ENCODE measurements around the gene PDE10A. TPM values are rescaled to one million over a fixed set of nuclear protein-coding genes. Genes with fewer than 3 reads are reported as not detected.

The PDE10A gene
- total and polyA plus RNA-seq, 9 of the 15 experiments (the other 6 are each of a cell fraction or from before 2014, with no cell fraction given), result 0.04 TPM; not detected in 8

DNA sequence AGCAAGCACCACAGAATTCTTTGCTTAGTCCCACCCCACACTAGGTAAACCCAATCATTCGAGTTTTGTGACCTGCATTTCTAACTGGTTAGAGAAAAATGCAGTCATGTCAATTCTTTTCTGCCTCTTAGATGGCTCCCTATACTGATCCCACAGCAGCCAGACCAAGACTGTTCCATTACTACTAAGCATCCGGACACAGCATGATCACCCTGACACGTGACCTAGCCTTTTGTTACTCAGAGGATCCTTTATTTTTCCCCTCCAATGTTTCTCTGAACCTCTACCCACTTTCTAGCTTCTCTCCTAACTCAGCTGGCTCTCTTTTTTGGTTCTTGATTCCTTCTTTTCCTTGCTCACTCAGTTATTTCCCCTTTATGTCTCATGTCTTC, 87.9 kb downstream of the PDE10A start (continued):
- TF ChIP-seq, protein P1, sequence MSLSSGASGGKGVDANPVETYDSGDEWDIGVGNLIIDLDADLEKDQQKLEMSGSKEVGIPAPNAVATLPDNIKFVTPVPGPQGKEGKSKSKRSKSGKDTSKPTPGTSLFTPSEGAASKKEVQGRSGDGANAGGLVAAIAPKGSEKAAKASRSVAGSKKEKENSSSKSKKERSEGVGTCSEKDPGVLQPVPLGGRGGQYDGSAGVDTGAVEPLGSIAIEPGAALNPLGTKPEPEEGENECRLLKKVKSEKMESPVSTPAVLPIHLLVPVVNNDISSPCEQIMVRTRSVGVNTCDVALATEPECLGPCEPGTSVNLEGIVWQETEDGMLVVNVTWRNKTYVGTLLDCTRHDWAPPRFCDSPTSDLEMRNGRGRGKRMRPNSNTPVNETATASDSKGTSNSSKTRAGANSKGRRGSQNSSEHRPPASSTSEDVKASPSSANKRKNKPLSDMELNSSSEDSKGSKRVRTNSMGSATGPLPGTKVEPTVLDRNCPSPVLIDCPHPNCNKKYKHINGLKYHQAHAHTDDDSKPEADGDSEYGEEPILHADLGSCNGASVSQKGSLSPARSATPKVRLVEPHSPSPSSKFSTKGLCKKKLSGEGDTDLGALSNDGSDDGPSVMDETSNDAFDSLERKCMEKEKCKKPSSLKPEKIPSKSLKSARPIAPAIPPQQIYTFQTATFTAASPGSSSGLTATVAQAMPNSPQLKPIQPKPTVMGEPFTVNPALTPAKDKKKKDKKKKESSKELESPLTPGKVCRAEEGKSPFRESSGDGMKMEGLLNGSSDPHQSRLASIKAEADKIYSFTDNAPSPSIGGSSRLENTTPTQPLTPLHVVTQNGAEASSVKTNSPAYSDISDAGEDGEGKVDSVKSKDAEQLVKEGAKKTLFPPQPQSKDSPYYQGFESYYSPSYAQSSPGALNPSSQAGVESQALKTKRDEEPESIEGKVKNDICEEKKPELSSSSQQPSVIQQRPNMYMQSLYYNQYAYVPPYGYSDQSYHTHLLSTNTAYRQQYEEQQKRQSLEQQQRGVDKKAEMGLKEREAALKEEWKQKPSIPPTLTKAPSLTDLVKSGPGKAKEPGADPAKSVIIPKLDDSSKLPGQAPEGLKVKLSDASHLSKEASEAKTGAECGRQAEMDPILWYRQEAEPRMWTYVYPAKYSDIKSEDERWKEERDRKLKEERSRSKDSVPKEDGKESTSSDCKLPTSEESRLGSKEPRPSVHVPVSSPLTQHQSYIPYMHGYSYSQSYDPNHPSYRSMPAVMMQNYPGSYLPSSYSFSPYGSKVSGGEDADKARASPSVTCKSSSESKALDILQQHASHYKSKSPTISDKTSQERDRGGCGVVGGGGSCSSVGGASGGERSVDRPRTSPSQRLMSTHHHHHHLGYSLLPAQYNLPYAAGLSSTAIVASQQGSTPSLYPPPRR (CRISPR knock-in tag; IDR thresholded peaks at IDR 0.05; ENCODE audit: borderline replicate concordance), result no peak
- TF ChIP-seq ZNF445 (CRISPR knock-in tag; IDR thresholded peaks at IDR 0.05; ENCODE audit: low read depth) (no peak), NCOR1 (IDR thresholded peaks at IDR 0.05) (no peak), HMG20B (CRISPR knock-in tag; IDR thresholded peaks at IDR 0.05) (no peak), ZNF449 (CRISPR knock-in tag; IDR thresholded peaks at IDR 0.05) (no peak), ZNF274 (IDR thresholded peaks at IDR 0.05; ENCODE audit: borderline replicate concordance, low read depth, low read length) (no peak), ZNF696 (CRISPR knock-in tag; conservative IDR thresholded peaks at IDR 0.05) (no peak), RB1 (IDR thresholded peaks at IDR 0.05; ENCODE audit: low read depth) (no peak), ZFP1 (CRISPR knock-in tag; IDR thresholded peaks at IDR 0.05) (no peak), ZSCAN29 (IDR thresholded peaks at IDR 0.05) (no peak)
